Erythroblast (primary cell): ENCODE measurements around the gene GFOD2.

Experiments used
- GATA1 ChIP-seq: IDR thresholded peaks from 2 replicates; pipeline ENCODE4 v1.6.1; 2011; ENCODE audit warnings: low read depth, mild to moderate bottlenecking, control low read depth, low read length, moderate library complexity
- POLR2A ChIP-seq: IDR thresholded peaks from 2 replicates; pipeline ENCODE4 v1.6.1; 2011; ENCODE audit warnings: mild to moderate bottlenecking, low read length

- TF ChIP-seq POLR2A (no peak), GATA1 (no peak)
Measured at GRCh38 chr16:67729636-67730248, 10.6 kb upstream of the GFOD2 start.
